HFFc6 (cell line): ENCODE data around the gene SYCP2L. TPM values are rescaled to one million over a fixed set of nuclear protein-coding genes. Genes with fewer than 3 reads are reported as not detected.

Experiments
- DNase-seq: peaks from one replicate; pipeline ENCODE4 v3.0.0-alpha.2; 2018
- H3K27ac Mint-ChIP-seq: 2 replicates; pipeline ENCODE4 v1.8.0; 2020; ENCODE audit warnings: mild to moderate bottlenecking, mixed read lengths
- H3K27me3 Mint-ChIP-seq: 2 replicates; pipeline ENCODE4 v1.8.0; 2021; ENCODE audit warnings: mild to moderate bottlenecking, moderate library complexity, mixed read lengths; ENCODE audit not compliant: insufficient read depth
- H3K36me3 Mint-ChIP-seq: 2 replicates; pipeline ENCODE4 v1.8.0; 2021; ENCODE audit warnings: low read depth, mixed read lengths
- H3K4me1 Mint-ChIP-seq: 2 replicates; pipeline ENCODE4 v1.8.0; 2020; ENCODE audit warnings: low read depth, mixed read lengths
- H3K4me3 Mint-ChIP-seq: 2 replicates; pipeline ENCODE4 v1.8.0; 2020; ENCODE audit warnings: mild to moderate bottlenecking, moderate library complexity, mixed read lengths
- H3K9me3 Mint-ChIP-seq: 2 replicates; pipeline ENCODE4 v1.8.0; 2020; ENCODE audit warnings: mild to moderate bottlenecking, mixed read lengths
- CTCF ChIP-seq: fragments of 200-600 bp; sonication (generic); IDR thresholded peaks from 2 replicates; pipeline ENCODE4 v1.5.0; 2021; ENCODE audit warnings: antibody characterized with exemption, mild to moderate bottlenecking
- long read RNA-seq: library from polyadenylated mRNA; unstranded; transcript quantifications from one replicate; pipeline ENCODE4 v2.0.0, GENCODE V29; 2019
- total RNA-seq, 6 experiments: library from RNA; stranded (reverse); fragmentation: NEBNext Ultra II Directional; extraction: Animal tissue kit (Norgen Biotek cat#: 25700); gene quantifications; 2 replicates in 1 of 6; 3 replicates in 5 of 6; pipeline ENCODE4 v1.2.3, GENCODE V29; 2021

The SYCP2L gene
- not detected for total RNA-seq
- long read RNA-seq: 0 reads

DNA sequence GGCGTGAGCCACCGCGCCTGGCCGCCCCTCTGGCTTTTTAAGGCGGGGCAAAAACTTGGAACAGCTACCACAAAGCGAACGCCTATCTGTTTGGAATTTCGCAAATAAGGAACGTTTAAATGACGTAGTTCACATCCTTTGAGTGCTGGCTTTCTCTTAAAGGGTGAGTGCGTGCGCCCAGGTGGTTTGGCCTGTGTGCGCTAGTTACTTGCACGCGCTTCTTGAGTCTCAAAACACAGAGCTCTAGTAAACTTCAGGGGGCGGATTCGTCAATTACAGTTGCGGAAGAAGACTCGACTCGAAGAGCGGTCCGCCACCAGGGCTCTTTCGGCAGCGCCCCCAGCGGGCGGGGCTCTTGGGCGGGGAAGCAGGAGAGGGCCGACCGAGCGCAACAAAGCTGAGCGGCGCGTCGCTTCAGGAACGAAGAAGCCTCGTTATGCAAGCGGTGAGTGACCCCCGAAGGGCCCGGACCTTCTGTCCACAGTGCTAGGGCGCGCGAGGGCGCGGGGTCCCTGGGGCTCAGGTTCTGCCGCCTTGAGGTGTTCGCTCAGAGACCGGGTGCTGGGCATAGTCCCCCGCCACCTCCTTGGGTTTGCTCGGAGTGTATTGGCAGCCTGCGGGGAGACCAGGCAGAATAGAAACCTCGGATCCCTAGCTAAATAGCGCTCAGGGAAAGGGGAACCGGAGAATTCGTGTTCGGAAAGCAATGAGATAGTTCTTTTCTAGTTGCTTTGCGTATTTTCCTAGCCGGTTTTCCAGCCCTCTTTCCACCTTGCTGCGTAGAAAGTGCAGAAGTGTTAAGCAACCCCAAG, at the start of gene SYCP2L:
TSS of gene SYCP2L (plus strand) at position 362 of the 812 bp plus-strand sequence. CDS start at position 437, 75 bp downstream.
- no peak for DNase-seq
- Mint-ChIP-seq H3K27ac (no peak within 1 kb of the TSS; the same call in 1 of the 2 replicates), H3K9me3 (no peaks in the 10 kb centered on the region; the same call in 1 of the 2 replicates), H3K36me3 (no peaks in the 10 kb centered on the region), H3K27me3 (peaks cover 23% of the 10 kb centered on the region), H3K4me1 (no peaks in the 10 kb centered on the region), H3K4me3 (peak within 1 kb of the TSS; percentile 84)
- no peak for TF ChIP-seq CTCF

- peaks cover 10% of the 10 kb centered on the region for H3K4me1 Mint-ChIP-seq
- H3K4me3 Mint-ChIP-seq: peak overlapping the region; percentile 77
- no peak for DNase-seq
- H3K27ac Mint-ChIP-seq: no peak overlapping the region
- no peaks in the 10 kb centered on the region for H3K36me3 Mint-ChIP-seq
- H3K27me3 Mint-ChIP-seq: peaks cover 26% of the 10 kb centered on the region
- H3K9me3 Mint-ChIP-seq: no peaks in the 10 kb centered on the region
- no peak for TF ChIP-seq CTCF
Observed at GRCh38 chr6:10837622-10837994, 49.2 kb upstream of the SYCP2L start.

- TF ChIP-seq CTCF: no peak
- H3K27me3 Mint-ChIP-seq: peaks cover 26% of the 10 kb centered on the region
- peak within 1 kb of the TSS; percentile 77 for H3K4me3 Mint-ChIP-seq
- no peaks in the 10 kb centered on the region for H3K9me3 Mint-ChIP-seq
- H3K36me3 Mint-ChIP-seq: no peaks in the 10 kb centered on the region
- H3K27ac Mint-ChIP-seq: no peak within 1 kb of the TSS
- H3K4me1 Mint-ChIP-seq: peaks cover 10% of the 10 kb centered on the region
- DNase-seq: peak; percentile 47
Observed at GRCh38 chr6:10837995-10838793, 48.7 kb upstream of the SYCP2L start, which contains the start of gene MAK. MAK (minus strand) TSS chr6:10838539; CDS start chr6:10830648, 7,891 bp downstream.

DNA sequence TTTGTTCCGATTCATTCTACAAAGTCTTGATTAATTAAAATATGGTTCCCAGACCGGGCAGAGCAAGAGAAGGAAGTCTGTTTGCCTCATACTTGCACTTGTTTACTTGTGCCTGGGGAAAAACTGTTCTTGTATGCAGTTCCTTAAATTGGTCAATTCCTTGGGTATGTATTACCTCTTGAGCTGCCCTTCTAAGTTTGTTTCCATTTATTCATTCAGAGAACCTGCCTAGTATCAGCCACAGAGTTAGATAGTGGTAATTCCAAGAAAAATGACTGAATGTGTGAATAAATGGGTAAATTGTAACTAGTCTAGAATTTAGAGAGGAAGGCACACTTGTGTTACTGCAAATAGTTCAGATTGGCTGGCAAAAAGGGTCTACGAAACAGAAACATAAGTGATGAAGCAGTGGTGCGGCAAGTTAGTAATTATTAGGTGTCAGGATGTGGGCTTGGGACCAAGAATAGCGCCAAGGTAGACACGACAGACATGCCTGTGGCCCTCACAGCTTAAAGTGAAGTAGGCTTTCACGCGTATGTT, 48.0 kb upstream of the SYCP2L start:
- peak overlapping the region; percentile 77 for H3K4me3 Mint-ChIP-seq
- H3K27ac Mint-ChIP-seq: no peak overlapping the region
- DNase-seq: no peak
- H3K36me3 Mint-ChIP-seq: no peaks in the 10 kb centered on the region
- H3K4me1 Mint-ChIP-seq: peaks cover 10% of the 10 kb centered on the region
- no peaks in the 10 kb centered on the region for H3K9me3 Mint-ChIP-seq
- peaks cover 26% of the 10 kb centered on the region for H3K27me3 Mint-ChIP-seq
- TF ChIP-seq CTCF: no peak

DNA sequence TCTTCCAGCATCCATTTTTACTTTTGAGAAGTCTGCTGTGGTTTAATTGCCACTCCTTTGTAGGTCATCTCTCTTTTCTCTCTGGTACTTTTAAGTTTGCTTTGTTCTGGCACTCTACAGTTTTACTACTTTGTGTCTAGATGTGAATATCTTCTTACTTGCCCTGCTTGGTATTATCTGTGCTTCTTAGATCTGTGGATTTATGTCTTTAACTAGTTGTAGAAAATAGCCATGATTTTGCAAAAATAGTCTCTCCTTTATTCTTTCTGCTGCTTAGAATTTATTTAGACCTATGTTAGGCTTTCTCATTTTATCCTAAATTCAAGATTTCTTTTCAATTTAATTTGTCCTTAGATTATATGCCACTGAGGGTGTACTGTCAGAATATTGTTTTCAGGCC, 43.3 kb upstream of the SYCP2L start:
- TF ChIP-seq CTCF: no peak
- H3K9me3 Mint-ChIP-seq: no peaks in the 10 kb centered on the region
- DNase-seq: no peak
- H3K36me3 Mint-ChIP-seq: no peaks in the 10 kb centered on the region
- H3K27me3 Mint-ChIP-seq: peaks cover 6% of the 10 kb centered on the region
- H3K27ac Mint-ChIP-seq: no peak overlapping the region
- H3K4me1 Mint-ChIP-seq: no peaks in the 10 kb centered on the region
- no peak overlapping the region for H3K4me3 Mint-ChIP-seq
